Effector memory CD4-positive, alpha-beta T cell (primary cell): ENCODE measurements around the gene AVPI1.

Experiments used
- DNase-seq, 3 donors: peaks; one replicate each; pipeline ENCODE4 v3.0.0-alpha.2; 2020
- H3K27ac ChIP-seq: 2 replicates; pipeline ENCODE4 v1.7.0; 2013; ENCODE audit warnings: mild to moderate bottlenecking, low read length, moderate library complexity; ENCODE audit not compliant: insufficient read depth, poor library complexity, severe bottlenecking
- H3K27me3 ChIP-seq: replicated peaks from 2 replicates; pipeline ENCODE4 v1.7.0; 2013; ENCODE audit warnings: mild to moderate bottlenecking, low read length; ENCODE audit not compliant: insufficient read depth, control insufficient read depth, poor library complexity, severe bottlenecking
- H3K36me3 ChIP-seq: 2 replicates; pipeline ENCODE4 v1.7.0; 2013; ENCODE audit warnings: mild to moderate bottlenecking, low read length, moderate library complexity; ENCODE audit not compliant: control insufficient read depth, insufficient read depth
- H3K4me1 ChIP-seq: 2 replicates; pipeline ENCODE4 v1.7.0; 2013; ENCODE audit warnings: low read length, mild to moderate bottlenecking; ENCODE audit not compliant: control insufficient read depth, insufficient read depth, poor library complexity, severe bottlenecking
- H3K4me3 ChIP-seq: 2 replicates; pipeline ENCODE4 v1.7.0; 2013; ENCODE audit warnings: low read length, low read depth, mild to moderate bottlenecking; ENCODE audit not compliant: insufficient read depth, poor library complexity, severe bottlenecking
- H3K9me3 ChIP-seq: 2 replicates; pipeline ENCODE4 v1.7.0; 2013; ENCODE audit warnings: mild to moderate bottlenecking, low read length, moderate library complexity; ENCODE audit not compliant: control insufficient read depth

Gene AVPI1

DNA sequence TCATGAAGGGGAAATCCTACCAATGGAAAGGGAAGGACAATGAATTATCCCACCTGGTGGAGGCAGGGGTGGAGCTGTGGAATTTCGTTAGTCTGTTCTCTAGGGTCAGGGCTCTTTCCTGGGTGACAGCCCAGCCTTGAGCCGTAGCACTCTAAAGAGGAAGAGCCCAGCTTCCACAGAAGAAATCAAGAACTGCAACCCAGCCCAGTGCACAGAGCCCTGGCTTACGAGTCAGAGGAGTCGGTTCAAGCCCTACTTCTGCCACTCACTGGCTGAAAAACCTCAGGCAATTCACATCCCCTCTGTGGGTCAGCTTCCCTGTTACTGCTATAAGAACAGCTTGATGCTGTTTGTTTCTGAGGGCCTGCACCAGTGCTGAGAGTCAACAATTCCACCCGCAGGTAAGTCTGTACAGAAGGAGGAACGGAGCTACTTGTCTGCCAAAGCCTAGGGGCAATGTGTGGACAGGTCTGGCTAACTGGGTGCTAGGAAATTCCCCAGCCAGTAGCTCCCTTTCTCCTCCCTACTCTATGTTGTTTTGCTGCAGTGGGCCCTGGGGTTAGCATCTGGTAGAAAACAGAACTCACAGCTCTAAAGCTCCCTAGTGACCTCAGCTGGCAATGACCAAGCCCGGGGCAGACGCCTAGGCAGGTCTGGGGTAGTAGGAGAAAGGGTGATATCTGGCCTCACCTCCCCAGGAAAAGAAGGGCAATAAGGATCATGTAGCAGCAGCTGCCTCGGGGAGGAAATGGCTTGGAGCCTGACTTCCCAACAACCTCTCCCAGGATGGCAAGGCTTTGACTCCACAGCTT is 3.3 kb downstream of the AVPI1 start:
- no peak overlapping the region for H3K4me3 ChIP-seq

DNA sequence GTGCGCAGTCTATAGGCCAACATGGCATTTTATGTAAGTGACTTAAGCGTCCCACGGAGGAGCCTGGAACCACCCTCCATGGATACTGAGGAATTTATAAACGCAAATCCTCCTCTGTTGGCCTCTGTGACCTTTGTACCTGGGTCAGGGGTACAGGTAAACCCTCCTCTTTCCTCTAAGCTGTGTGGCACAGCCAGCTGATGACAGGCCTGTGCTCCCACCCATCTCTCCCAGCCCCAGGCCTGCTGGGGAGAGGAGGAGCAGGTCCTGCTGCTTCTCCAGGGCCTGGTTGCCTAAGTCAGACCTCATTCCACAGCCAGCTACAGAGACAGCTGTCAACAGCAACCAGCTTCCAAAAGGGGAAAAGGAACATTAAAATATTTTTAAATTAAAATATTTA is 5.0 kb downstream of the AVPI1 start:
- H3K4me3 ChIP-seq, result no peak overlapping the region
- peaks cover 5% of the 10 kb centered on the region for H3K4me1 ChIP-seq

More for the DNA sequence above, 3.3 kb downstream of the AVPI1 start:
- Histone ChIP-seq H3K27me3 (no peaks in the 10 kb centered on the region), H3K36me3 (no peaks in the 10 kb centered on the region), H3K9me3 (no peaks in the 10 kb centered on the region), H3K4me1 (peaks cover 10% of the 10 kb centered on the region), H3K27ac (no peak overlapping the region)
- DNase-seq, result no peak

DNA sequence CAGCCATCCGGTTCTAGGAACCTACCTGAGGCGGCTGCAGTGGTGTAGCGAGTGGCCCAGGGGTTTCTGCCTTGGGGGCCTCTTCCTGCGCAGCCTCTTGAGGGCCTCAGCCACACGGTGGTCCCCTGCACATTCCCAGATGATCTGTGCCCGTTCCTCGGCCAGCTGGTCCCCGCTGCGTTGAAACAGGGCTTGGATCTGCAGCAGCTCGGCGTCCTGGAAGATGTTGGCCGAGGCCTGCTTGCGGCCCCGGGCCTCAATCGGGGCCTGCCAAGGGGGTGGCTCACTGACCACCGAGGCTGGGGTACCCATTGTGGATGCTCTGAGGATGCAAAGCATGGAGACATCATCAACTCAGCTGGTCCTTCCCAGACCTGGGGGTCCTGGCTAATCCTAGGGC is 7.4 kb downstream of the AVPI1 start:
- Histone ChIP-seq H3K36me3 (peaks cover 10% of the 10 kb centered on the region), H3K27me3 (no peaks in the 10 kb centered on the region), H3K9me3 (no peaks in the 10 kb centered on the region), H3K27ac (no peak overlapping the region), H3K4me1 (no peaks in the 10 kb centered on the region), H3K4me3 (no peak overlapping the region)
- DNase-seq, result no peak

More for the DNA sequence above, 5.0 kb downstream of the AVPI1 start:
- H3K36me3 ChIP-seq, result no peaks in the 10 kb centered on the region
- no peak for DNase-seq
- no peaks in the 10 kb centered on the region for H3K9me3 ChIP-seq
- no peaks in the 10 kb centered on the region for H3K27me3 ChIP-seq
- H3K27ac ChIP-seq, result no peak overlapping the region

DNA sequence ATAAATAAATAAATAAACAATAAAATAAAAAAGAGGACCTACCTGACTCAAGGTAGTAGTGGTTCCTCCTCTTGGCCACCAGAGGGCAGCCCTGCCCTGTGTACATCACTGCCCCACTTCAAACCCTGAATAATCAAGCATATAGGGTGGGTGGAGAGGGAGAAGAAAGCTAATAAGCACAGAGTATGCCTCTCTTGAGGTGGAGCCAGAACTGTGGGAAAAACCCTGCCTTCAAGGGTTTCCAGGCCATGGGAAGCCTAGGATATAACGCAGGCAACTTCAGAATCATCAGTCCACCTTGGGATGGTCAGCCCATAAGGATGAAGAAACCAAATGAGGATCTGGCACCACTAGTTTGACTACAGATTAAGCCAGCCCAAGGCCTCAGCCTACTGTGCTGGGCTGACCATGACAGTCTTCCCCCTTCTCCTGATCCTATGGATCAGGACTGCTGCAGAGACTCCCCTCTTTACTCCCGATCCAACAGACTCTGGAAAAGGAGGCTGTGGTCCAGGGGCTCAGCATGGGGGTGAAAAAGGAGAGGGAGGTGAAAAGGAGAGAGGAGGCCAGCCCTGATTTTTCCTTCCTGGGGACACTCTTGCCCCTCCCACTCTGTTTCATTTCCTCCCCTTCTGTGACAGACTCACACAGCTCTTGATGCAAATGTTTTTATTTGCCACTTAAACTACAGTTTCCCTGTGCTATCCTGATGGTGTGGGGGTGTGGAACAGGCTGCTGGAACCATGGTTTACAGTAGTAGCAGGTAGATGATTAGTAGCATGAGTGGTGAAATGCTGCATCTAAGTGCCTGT is 10.1 kb downstream of the AVPI1 start:
- Histone ChIP-seq H3K4me3 (no peak overlapping the region), H3K4me1 (no peaks in the 10 kb centered on the region), H3K27me3 (no peaks in the 10 kb centered on the region), H3K9me3 (no peaks in the 10 kb centered on the region), H3K36me3 (peaks cover 23% of the 10 kb centered on the region), H3K27ac (no peak overlapping the region)
- DNase-seq, result peak; percentile 9 to 36 (median 14)

DNA sequence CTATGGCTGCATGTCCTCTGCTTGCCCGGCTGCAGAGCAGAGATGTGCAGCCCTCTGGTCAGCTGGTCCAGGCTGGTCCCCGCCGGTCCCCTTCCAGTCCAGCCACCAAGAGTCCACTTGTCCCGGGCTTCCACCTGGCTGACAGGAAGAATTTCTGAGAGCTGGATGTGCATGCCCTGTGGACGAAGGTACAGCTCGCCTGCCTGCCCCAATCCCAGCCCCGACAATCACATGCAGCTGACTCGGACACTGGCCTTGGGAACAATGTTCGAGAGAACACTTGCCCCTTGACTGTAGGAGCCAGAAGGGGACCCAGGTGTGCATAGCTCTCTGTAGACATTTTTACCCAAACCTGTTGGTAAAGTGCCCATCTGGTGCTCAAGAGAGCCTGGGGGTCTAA is 11.8 kb downstream of the AVPI1 start:
- peaks cover 23% of the 10 kb centered on the region for H3K36me3 ChIP-seq
- no peak overlapping the region for H3K27ac ChIP-seq
- no peak for DNase-seq

DNA sequence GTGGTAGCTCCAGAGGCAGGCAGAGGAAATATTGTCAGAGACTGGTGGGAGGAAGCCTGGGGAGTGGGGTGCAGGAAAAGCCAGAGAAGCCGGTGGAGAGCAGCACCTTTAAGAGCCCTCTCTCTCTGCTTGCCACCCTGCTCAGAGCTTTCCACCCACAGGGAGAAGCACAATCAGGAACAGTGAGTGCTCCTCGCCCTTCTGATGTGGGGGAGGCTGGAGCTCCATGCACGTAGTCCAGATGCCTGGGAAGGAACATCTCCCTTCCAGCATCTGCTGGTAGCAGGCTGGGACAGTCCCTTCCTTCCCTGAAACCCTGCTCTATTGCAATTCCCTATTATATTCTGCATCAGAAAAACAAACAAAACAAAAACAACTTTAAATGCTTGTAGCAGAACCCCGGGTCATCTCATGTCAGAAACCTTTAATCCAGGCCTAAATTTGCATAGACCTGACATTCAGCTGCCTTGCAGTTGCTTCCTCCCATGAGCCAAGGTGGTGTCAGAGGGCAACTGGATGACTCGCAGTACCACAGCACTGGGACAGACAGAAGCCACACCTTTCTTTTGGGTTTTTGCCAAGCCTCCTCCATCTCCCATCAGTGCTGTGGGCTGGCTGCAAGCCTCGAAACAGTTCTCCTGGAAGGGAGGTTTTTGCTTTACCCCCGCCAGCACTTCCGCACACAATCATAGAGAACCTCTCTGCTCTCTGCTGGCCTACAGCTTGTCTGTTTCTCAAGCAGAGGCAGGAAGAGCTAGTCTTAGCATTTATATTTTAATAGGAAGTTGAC is 13.1 kb downstream of the AVPI1 start:
- H3K27ac ChIP-seq, result no peak overlapping the region
- DNase-seq, result no peak
- H3K36me3 ChIP-seq, result peaks cover 23% of the 10 kb centered on the region

More for the DNA sequence above, 11.8 kb downstream of the AVPI1 start:
- Histone ChIP-seq H3K4me1 (no peaks in the 10 kb centered on the region), H3K27me3 (no peaks in the 10 kb centered on the region), H3K4me3 (no peak overlapping the region), H3K9me3 (no peaks in the 10 kb centered on the region)

DNA sequence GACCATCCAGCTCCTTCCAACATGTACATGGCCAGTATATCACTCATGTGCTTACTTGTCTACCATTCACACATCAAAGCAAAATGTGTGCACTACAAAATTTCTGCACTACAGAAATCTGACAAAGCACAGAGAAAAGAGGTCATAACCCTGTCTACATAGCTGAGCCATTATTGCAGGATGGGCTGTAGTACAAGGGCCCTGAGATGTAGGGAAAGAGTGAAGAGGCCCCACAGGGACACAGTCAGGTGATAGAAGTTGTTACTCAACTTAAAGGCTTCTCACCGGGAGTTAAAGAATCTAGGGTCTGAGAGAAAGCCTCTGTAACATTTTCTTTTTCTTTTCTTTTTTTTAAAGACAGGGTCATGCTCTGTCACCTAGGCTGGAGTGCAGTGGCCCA is 17.5 kb downstream of the AVPI1 start:
- Histone ChIP-seq H3K4me1 (no peaks in the 10 kb centered on the region), H3K9me3 (no peaks in the 10 kb centered on the region), H3K27ac (no peak overlapping the region), H3K4me3 (no peak overlapping the region), H3K36me3 (peaks cover 34% of the 10 kb centered on the region), H3K27me3 (no peaks in the 10 kb centered on the region)
- DNase-seq, result no peak

More for the DNA sequence above, 13.1 kb downstream of the AVPI1 start:
- no peaks in the 10 kb centered on the region for H3K27me3 ChIP-seq
- H3K4me1 ChIP-seq, result no peaks in the 10 kb centered on the region
- H3K4me3 ChIP-seq, result no peak overlapping the region
- no peaks in the 10 kb centered on the region for H3K9me3 ChIP-seq

DNA sequence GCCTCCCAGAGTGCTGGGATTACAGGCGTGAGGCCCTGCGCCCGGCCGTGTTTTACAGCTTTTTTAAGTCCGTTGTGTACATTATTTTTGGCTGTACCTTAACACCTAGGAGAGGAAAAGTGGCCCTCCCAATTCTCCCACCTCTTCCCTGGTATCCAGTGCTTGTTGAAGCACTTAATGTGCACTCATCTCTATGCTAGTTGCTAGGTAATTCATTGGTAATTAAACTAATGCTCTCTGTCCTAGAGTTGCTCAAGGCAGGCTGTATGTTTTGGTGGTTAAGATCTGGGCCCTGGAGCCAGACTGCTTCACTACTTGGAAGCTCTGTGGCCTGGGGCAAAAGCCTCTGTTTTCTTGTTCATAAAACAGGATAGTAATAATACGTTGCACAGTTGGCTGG is 19.6 kb downstream of the AVPI1 start:
- H3K27ac ChIP-seq, result no peak overlapping the region
- no peaks in the 10 kb centered on the region for H3K9me3 ChIP-seq
- H3K4me3 ChIP-seq, result no peak overlapping the region
- no peaks in the 10 kb centered on the region for H3K4me1 ChIP-seq
- no peak for DNase-seq
- peaks cover 31% of the 10 kb centered on the region for H3K36me3 ChIP-seq
- no peaks in the 10 kb centered on the region for H3K27me3 ChIP-seq

DNA sequence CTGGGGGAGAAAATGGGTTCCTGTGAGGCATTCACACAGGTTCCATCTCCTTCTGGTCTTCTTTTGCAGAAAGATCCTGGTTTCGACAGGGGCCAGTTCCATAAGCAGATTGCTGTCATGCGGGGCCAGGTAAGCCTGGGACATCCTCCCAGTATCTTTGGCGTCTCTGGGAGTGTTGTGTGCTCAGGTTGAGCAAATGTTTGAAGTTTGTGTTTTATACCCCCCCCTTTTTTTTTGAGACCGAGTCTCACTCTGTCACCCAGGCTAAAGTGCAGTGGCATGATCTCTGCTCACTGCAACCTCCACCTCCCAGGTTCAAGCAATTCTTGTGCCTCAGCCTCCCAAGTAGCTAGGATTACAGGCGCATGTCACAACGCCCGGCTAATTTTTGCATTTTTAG is 20.0 kb downstream of the AVPI1 start:
- no peak overlapping the region for H3K27ac ChIP-seq
- H3K4me1 ChIP-seq, result no peaks in the 10 kb centered on the region
- H3K27me3 ChIP-seq, result no peaks in the 10 kb centered on the region
- no peak overlapping the region for H3K4me3 ChIP-seq
- H3K36me3 ChIP-seq, result peaks cover 31% of the 10 kb centered on the region
- DNase-seq, result no peak
- H3K9me3 ChIP-seq, result no peaks in the 10 kb centered on the region
